Stimulated activated CD4-positive, alpha-beta T cell treated with anti-CD3 and anti-CD28 coated beads, Interleukin-1b, Interleukin-23, amount 100 ng/mL, for 24 hours (primary cell): ENCODE data around the gene GHRH.

ENCODE experiments used
- DNase-seq, 4 experiments: peaks; one replicate each; pipeline ENCODE4 v3.0.0-alpha.2; 2020; ENCODE audit warnings: low read depth in 4 of 4, low spot score in 1 of 4

Gene GHRH

DNA sequence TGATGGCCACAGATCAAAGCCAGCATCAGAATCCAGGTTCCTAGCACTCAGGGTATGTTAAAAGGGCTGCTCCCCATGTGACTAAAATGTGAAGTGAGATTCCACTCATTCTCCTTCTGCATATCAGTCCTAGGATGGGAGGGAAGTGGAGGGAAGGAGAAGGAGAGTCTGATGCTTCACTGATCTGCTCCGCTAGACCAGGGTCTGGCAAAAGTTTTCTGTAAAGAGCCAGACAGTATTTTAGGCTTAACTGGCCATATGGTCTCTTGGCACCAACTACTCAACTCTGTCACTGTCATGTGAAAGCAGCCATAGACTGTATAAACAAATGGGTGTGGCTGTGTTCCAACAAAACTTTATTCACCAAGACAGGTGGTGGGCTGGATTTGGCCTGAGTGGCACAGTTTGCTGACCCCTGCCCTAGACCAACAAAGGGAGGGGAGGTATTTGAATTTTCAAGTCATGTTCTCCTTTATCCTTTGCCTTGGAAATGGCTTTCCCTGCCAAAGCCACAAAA is 22.6 kb downstream of the GHRH start:
- no peak for DNase-seq

DNA sequence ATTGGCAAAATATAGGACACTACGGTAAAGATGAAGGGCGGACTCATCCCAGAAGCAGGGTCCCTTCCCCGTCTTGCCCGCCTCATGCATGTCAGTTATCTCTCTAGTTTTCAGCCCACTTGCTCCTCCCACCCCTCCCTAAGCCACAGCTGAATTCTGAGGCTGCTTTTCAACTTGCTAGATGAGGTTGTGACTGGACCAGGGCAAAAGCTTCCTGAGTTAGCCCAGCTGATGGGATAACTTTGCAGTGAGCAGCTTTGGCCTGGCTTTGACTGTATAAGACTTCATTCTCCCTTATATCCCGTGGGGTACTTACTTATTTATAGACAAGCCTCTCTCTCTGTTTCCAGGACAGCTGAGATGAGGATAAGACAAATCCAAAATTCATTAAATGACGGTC is 23.2 kb downstream of the GHRH start:
- DNase-seq, result no peak

- DNase-seq, result no peak
Measured at GRCh38 chr20:37237656-37238055, 24.0 kb downstream of the GHRH start.

DNA sequence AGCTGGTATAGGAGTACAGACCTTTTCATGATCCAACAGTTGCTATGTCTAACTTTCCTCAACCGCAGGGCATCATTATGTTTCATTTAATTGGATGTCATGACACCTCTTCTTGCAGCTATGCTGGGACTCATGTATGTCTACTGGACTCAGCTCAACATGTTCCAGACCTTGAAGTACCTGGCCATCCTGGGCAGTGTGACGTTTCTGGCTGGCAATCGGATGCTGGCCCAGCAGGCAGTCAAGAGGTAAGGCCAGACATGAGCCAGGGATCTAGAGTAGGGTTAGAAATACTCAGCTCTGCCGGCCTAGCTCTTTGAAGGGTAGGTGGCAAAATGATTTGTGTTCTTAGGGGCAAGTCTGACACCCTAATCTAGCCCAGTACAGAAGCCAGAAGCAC is 25.2 kb downstream of the GHRH start:
- no peak for DNase-seq

DNA sequence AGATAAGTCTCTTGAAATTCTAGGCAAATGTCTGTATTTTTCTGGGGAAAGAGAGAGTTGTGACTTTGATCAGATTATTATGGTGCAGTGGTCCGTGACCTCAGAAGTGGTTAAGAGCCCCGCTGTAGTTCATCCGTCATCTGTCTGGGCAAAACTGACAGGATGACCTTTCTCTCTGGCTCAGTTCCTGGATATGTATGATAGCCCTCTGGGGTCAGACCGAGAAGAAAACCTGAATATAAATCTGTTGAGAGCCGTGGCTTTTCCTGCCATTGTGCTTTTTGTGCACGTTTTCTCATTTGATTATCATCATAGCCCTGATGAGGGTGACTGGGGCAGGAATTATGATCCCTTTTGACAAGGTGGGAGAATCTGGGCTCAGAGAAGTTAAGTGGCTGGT is 26.5 kb downstream of the GHRH start:
- no peak for DNase-seq

- no peak for DNase-seq
Measured at GRCh38 chr20:37234254-37234581, 27.4 kb downstream of the GHRH start.

DNA sequence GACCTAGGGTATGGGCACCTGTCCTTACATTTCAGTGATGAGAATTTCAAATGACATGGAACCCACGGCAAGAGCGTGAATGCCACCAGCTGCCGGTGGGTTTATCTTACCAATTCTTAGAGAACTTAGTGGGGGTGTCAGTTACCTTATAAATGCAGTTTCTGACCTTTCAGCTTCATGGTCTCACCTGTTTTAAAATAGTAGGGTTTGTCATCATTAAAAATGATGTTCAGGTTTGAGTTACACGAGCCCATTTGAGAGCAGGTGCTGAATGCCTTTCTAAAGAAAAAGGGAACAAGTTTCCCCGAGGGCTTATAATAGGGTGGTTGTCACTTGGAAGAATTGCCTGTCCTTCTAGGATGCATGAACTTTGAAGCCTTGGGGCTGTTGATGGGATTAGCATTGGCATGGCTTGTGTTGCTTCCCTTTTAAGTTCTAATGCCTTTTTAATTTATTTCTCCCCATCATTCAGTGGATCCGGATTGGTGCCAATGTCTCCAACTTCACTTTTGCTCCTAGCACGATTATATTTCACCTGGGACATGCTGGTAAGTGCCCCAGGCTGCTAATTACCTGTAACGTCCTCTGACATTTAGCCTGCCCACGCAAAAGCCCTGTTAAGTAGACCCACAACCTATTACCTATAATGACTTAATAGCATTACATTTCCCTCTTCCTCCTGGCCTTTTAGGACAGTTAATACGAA is 27.9 kb downstream of the GHRH start:
- DNase-seq, result no peak

DNA sequence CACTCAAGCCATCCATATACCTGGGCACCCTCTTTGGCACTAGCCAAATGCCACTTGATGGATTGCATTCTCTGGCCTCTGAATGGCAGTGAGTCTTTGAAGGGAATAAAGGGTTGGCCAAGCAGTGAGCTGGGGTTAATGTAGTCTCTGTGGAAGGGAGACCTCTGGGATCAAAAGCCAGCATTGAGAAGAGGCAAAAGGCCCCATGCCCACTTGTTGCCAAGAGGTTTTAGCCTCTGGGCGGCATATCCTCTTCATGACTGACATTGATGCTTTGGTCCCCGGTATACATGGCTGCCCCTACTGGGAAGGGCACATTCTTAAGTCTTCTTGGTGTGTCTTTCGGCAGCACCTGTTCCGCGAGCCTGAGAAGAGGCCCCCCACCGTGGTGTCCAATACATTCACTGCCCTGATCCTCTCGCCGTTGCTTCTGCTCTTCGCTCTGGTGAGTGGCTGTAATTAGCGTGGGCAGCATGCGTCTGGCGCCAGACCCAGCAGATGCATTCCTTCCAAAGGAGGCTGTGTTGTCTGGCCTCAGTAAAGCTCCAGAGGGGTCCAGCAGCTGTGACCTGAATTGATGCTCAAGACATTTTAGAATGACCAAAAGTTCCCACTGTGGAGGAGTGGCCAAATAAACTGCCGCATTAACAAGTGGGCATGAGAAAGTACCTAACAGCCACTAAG is 29.5 kb downstream of the GHRH start:
- DNase-seq, result no peak

GRCh38 chr20:37230200-37230599 is 31.4 kb downstream of the GHRH start:
- no peak for DNase-seq

- DNase-seq, result no peak
Measured at GRCh38 chr20:37229357-37229756, 32.3 kb downstream of the GHRH start.

DNA sequence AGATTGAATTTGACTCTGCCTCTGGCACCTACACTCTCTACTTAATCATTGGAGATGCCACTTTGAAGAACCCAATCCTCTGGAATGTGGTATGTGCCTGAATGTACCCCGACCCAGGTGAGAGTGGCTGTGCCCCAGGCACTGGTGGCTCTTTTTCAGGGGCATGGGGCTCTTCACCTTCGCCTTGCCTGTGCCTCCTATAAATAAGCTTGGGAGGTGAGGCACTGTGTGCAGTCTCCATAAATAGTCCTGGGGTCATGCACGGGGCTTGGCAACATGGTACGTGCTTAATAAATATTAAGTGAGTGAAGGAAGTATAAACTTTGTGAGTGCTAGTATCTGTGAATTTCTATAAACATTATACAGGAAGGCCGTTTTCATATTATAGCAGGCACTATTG is 33.0 kb downstream of the GHRH start:
- no peak for DNase-seq

DNA sequence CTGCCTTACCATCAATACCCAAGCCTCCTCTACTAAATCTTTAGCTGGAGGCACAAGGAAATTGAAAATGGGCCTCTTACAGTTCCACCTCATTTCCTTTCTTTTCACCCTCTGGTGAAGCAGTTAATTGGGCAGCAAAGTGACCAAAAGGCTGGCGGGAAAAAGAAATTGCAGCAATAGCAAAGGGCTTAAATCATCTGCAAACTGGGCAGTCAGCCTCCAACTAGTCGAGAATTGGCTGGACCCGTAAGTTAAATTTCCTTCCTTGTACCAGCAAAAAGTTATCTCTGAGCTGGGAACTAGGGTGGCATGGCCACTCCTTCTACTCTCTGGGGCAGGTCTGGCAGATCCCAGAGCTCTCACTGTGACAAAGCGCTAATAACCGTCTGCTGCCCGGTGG is 33.5 kb downstream of the GHRH start:
- no peak for DNase-seq

DNA sequence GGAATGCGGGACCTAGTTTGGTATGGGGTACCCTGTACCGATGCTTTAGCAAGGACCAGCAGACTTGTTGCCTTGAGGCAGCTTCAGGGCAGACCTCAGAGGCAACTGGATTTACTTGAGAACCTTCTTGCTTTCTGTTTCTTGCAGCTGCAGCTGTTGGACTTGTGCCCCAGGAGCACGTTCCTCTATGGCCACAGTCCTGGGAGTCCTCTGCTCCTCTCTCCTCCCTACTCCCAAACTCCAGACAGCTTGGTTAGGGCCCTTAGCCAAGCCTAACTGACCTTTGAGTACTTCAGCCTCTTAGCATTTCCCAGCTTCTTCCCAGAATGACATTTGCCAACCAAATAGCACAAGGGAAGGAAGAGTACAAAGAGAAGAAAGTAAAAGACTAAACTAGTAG is 34.7 kb downstream of the GHRH start:
- no peak for DNase-seq

DNA sequence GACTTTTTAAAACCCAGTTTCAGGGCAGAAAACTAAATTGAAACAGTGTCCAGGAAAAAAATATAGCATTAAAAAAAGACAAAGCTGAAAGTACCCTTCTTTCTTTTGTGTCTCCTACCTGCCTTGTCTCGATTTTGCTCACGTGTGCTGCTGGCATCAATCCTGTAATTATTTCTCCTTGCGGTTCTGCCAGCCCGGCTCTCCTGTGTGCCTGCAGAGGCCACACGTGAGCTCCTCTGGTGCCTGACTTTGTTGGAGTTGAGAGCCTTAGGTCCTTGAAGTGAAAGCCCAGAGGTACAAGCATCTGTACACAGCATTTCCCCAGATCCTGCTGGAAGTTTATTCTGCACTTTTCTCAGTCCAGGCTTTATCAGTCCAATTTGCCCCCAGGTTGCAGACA is 36.5 kb downstream of the GHRH start:
- no peak for DNase-seq

DNA sequence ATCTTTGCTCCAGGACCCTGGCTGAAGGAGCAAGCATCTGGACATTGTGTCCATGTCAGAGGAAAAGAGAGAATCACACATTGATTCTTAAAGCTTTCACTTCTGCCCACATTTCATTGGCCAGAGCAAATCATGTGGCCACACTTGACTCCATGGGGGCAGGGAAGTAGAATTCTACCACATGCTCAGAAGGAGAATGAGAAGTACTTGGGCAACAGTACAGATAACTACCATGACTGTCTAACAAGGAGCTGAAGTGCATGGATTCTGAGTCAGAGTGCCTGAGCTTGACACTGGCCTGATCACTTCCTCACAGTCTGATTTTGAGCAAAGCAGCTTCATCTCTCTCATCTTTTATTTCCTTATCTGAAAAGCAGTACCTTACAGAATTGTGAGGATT is 38.6 kb downstream of the GHRH start:
- no peak for DNase-seq

- DNase-seq, result no peak
Measured at GRCh38 chr20:37222086-37222485, 39.5 kb downstream of the GHRH start.

DNA sequence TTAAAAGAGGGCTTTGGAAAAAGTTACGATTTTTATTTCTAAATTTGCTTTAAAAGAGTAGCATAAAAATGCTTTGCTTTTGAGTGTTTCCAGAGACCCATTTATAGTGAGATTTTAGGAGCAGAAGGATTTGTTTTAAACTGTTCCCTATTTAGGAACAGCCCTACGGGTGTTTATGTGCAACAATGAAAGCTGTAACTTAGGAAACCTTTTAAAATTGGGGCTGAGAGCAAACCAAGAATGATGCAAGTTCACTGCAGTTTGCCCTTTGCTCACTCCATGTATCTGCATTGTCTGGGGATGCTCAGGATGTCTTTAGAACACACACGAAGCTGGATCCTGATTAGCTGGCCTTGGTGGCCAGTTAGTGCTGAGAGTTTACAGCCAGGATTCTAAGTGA is 40.9 kb downstream of the GHRH start:
- no peak for DNase-seq

GRCh38 chr20:37219751-37220668 is 41.6 kb downstream of the GHRH start:
- no peak for DNase-seq

GRCh38 chr20:37218976-37219375 is 42.6 kb downstream of the GHRH start:
- DNase-seq, result no peak

DNA sequence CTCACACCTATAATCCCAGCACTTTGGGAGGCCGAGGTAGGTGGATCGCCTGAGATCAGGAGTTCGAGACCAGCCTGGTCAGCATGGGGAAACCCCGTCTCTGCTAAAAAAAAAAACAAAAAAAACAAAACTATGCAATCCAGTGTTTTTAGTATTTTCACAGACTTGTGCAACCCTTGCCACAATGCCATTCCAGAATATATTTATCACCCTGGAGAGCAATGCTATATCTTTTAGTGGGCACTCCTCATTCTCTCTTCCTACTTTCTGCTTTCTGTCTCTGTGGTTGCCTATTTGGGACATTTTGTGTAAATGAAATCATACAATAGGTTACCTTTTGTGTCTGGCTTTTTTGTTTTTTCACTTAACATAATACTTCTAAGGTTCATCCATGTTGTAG is 43.2 kb downstream of the GHRH start:
- DNase-seq, result no peak

DNA sequence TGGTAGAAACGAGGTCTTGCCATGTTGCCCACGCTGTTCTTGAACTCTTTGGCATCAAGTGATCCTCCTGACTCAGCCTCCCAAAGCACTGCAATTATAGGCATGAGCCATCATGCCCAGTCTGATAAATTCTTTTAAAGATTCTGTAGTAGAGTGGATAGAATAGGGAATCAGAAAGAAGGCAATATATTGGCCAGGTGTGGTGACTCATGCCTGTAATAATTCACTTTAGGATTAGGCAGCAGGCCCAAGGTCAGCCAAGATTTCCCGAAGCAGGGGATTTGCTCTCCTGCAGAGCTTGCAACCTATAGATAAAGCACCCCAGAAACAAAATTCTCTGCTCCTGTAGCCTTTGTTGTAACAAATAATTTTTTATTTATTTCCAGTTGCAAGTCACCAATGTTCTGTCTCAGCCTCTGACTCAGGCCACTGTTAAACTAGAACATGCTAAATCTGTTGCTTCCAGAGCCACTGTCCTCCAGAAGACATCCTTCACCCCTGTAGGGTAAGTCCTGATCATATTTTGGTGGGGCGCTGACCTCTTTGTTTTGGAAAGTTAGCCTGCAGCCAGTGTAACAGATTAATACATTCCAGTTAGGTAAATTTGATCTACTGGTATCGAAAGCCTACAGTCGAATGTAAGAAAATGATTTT is 51.8 kb downstream of the GHRH start:
- DNase-seq, result no peak
